Right lobe of liver (tissue), 6 donors: Measurements from ENCODE around the gene TSNAX. TPM values are rescaled to one million over a fixed set of nuclear protein-coding genes. Genes with fewer than 3 reads are reported as not detected.

Experiments used
- ATAC-seq, 4 donors: fragments of 200-7000 bp; cut with Tn5 transposase; one replicate each; pipeline ENCODE4 v1.9.1; 2020; ENCODE audit warnings: mild to moderate bottlenecking in 4 of 4, moderate library complexity in 4 of 4
- DNase-seq, 3 donors: peaks; one replicate each; pipeline ENCODE4 v3.0.0-alpha.2; 2020
- H3K27ac ChIP-seq, 3 donors: fragments of 200-600 bp; one replicate each; pipeline ENCODE4 v1.8.0; 2022
- H3K27me3 ChIP-seq, 2 donors: fragments of 200-600 bp; one replicate each; pipeline ENCODE4 v1.8.0; 2022
- H3K36me3 ChIP-seq, 4 donors: fragments of 200-600 bp; sonication (generic) in 1 of 4; one replicate each; pipeline versions ENCODE4 v1.5.1 to v1.8.0; 2017 to 2022; ENCODE audit warnings: control low read depth in 1 of 4
- H3K4me1 ChIP-seq, 4 donors: fragments of 200-600 bp; sonication (generic) in 1 of 4; one replicate each; pipeline versions ENCODE4 v1.5.1 to v1.8.0; 2017 to 2022; ENCODE audit warnings: control low read depth in 1 of 4
- H3K4me3 ChIP-seq, 3 donors: fragments of 200-600 bp; one replicate each; pipeline ENCODE4 v1.8.0; 2022
- H3K9me3 ChIP-seq, 4 donors: fragments of 200-600 bp; sonication (generic) in 1 of 4; one replicate each; pipeline versions ENCODE4 v1.5.1 to v1.8.0; 2017 to 2022; ENCODE audit warnings: control low read depth in 1 of 4
- POLR2A ChIP-seq: fragments of 450-650 bp; IDR thresholded peaks from one replicate; pipeline ENCODE4 v1.6.1; 2017; ENCODE audit warnings: antibody characterized with exemption, mild to moderate bottlenecking
- WGBS: methylation state at CpG from one replicate; pipeline ENCODE4 v1.1.6; 2018; ENCODE audit warnings: low coverage, low lambda C conversion rate; ENCODE audit not compliant: insufficient coverage; ENCODE audit errors: missing lambda C conversion rate; 5-methylcytosine and 5-hydroxymethylcytosine counted together
- intact Hi-C, 2 donors: fragments of 100-400 bp; cut with DNase I; formaldehyde crosslinking; loops; one replicate each; pipeline versions ENCODE4 v1.11.2 to v1.14.1; 2022
- total RNA-seq, 6 experiments: library from RNA; depleted of rRNA in 2 of 6; stranded (reverse); fragments of >200 nt in 2 of 6; fragmentation: NEBNext Ultra II Directional in 3 of 6; extraction: Animal tissue kit (Norgen Biotek cat#: 25700) in 3 of 6; gene quantifications; one replicate each; pipeline versions ENCODE4 v1.1.0 to v1.2.4, GENCODE V29; 2016 to 2023
- TF ChIP-seq, protein P1 (sequence below), 4 donors: fragments of 200-600 bp in 3 of 4; fragments of 450-650 bp in 1 of 4; IDR thresholded peaks; one replicate each; pipeline versions ENCODE4 v1.5.1 to v1.8.0; 2016 to 2022; ENCODE audit warnings: antibody characterized with exemption in 4 of 4, mild to moderate bottlenecking in 2 of 4
- donor health status: DM: no; HTN: yes; CAD: no.
- donor health status: DM: no; HTN: no; CAD: no.
- donor health status: DM: no; HTN: no; CAD: no.
- donor health status: DM: no; HTN: yes; CAD: no.
- donor health status: DM: no; HTN: yes; CAD: no.

Gene TSNAX
- total RNA-seq, 6 experiments from 2014 or later, result 11.5 to 18.6 (median 13.6) TPM

DNA sequence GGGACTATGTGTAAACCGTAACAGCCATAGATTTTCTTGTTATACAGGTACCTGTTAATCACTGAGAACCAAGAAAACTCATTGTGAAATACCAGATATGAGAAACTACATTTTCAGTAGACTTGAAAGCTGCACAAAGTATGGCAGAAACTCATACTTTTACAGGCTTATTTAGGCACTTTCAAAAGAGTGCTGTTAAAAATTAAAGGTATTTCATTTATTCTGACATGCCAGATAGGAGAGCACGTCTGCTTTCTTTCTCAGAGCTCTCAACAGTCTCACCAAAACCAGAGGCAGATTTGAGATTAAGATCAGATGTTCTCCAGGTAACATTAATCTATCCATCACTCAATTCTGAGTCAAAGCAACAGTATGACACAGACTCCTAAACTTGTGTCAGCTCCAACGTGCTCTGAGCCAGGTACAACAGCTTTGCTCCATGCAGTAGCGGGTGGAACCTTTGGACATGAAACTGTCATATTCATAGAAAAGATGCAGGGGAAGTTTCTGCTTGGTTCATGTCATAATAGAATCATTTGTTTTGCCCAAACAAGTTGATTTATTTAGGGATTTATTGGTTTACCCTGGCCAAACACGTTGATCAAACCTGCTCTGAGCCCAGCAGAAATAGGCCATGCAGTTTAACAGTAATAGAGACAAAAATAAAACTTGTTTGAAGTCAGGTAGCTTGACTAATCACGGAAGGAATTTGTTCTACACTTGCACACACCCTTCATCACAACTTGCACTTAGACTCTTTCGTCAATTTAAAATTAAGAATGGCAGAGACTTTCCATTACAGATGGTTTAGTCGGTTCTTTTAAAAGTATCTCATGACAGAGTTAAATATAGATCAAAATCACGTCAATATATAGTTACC lies 20.8 kb upstream of the TSNAX start:
- ATAC-seq (no peak), DNase-seq (no peak)
- intact Hi-C loops, result no loop called here
- 74% methylated on average over 9 of the region's 9 CpGs for WGBS
- Histone ChIP-seq H3K36me3 (no peaks in the 10 kb centered on the region), H3K4me3 (no peak overlapping the region), H3K4me1 (no peaks in the 10 kb centered on the region), H3K27ac (no peak overlapping the region), H3K9me3 (no peaks in the 10 kb centered on the region), H3K27me3 (no peaks in the 10 kb centered on the region)
- TF ChIP-seq, protein P1, sequence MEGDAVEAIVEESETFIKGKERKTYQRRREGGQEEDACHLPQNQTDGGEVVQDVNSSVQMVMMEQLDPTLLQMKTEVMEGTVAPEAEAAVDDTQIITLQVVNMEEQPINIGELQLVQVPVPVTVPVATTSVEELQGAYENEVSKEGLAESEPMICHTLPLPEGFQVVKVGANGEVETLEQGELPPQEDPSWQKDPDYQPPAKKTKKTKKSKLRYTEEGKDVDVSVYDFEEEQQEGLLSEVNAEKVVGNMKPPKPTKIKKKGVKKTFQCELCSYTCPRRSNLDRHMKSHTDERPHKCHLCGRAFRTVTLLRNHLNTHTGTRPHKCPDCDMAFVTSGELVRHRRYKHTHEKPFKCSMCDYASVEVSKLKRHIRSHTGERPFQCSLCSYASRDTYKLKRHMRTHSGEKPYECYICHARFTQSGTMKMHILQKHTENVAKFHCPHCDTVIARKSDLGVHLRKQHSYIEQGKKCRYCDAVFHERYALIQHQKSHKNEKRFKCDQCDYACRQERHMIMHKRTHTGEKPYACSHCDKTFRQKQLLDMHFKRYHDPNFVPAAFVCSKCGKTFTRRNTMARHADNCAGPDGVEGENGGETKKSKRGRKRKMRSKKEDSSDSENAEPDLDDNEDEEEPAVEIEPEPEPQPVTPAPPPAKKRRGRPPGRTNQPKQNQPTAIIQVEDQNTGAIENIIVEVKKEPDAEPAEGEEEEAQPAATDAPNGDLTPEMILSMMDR (IDR thresholded peaks at IDR 0.05), result no peak
- no peak for TF ChIP-seq POLR2A

DNA sequence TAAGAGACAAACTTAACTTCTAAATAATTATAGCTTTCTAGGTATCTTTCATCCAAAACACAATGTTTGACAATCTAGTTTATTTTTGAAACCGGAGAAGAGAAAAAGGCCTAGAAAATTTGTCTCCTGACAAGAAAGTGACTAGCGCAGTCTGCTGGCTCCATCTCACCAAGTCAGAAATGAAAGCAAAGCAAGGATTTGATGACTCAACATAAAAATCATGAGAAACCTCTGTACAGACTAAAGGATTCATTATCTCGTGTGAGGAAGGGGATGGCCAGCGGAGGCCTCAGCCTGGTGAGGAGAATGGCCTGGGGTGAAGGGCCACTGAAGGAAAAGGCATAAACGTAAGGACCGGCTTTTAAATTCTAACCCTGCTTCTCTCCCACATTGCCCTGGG lies 20.0 kb upstream of the TSNAX start:
- H3K27ac ChIP-seq, result no peak overlapping the region
- no peaks in the 10 kb centered on the region for H3K36me3 ChIP-seq
- DNase-seq, result no peak
- 63% methylated on average over 3 of the region's 6 CpGs for WGBS
- H3K4me3 ChIP-seq, result no peak overlapping the region
- H3K27me3 ChIP-seq, result no peaks in the 10 kb centered on the region
- TF ChIP-seq, protein P1 (IDR thresholded peaks at IDR 0.05), result no peak
- no peak for TF ChIP-seq POLR2A
- intact Hi-C loops, result no loop called here
- peak in 1 of 4 donors; percentile 30 for ATAC-seq
- H3K9me3 ChIP-seq, result no peaks in the 10 kb centered on the region
- no peaks in the 10 kb centered on the region for H3K4me1 ChIP-seq

DNA sequence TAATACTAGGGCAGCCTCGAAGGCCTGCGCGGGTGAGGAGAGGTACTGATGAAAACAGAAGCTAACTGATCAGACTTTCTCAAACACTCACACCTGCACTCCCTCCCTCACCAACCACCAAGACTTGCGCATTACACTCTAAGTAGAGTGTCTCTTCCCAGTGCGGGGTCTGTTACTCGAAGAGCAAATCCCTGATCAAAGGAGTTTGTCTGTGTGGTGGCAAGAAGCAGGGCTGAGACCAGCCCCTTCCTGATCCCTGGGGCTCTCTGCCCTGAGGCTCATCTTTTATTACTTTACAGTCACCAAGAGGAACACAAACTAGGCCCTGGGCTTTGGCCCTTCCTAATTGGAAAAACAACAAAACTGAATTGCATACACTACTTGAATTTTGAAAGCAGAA lies 19.5 kb upstream of the TSNAX start:
- no peak overlapping the region for H3K4me3 ChIP-seq
- no peaks in the 10 kb centered on the region for H3K36me3 ChIP-seq
- no peak overlapping the region for H3K27ac ChIP-seq
- no peak for ATAC-seq
- TF ChIP-seq, protein P1 (IDR thresholded peaks at IDR 0.05), result no peak
- TF ChIP-seq POLR2A, result no peak
- H3K9me3 ChIP-seq, result no peaks in the 10 kb centered on the region
- no peaks in the 10 kb centered on the region for H3K4me1 ChIP-seq
- no peak for DNase-seq
- H3K27me3 ChIP-seq, result no peaks in the 10 kb centered on the region
- WGBS, result 64% methylated on average over 3 of the region's 6 CpGs
- intact Hi-C loops, result no loop called here

DNA sequence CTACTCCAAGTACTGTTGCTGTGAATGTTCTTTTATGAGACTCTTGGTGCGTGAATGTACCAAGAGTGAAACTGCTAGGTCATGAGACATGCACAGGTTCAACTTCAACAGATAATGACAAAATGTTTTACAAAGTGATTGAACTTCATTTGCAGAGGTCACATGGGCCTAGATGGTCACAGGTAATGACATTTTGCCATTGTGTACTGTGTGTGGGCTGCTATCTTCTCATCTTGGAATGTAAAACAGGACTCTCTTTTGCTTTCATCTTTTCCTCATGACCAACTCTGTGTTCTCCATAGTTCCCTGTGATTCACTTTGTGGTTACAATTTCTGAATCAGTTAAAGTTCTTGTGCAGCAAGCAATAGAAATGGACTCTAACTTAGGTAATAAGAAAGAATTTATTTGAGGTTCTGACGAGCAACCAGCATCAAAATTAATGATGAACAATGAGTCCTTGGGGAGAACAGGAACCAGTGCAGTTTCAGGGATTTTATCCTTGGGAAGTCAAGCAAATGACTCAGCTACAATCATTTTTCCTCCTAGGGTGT lies 16.2 kb upstream of the TSNAX start:
- H3K4me3 ChIP-seq, result no peak overlapping the region
- H3K27ac ChIP-seq, result no peak overlapping the region
- intact Hi-C loops, result no loop called here
- no peaks in the 10 kb centered on the region for H3K27me3 ChIP-seq
- 81% methylated on average over 2 of the region's 2 CpGs for WGBS
- TF ChIP-seq POLR2A, result no peak
- TF ChIP-seq, protein P1 (IDR thresholded peaks at IDR 0.05), result no peak
- H3K36me3 ChIP-seq, result no peaks in the 10 kb centered on the region
- no peaks in the 10 kb centered on the region for H3K9me3 ChIP-seq
- DNase-seq (no peak), ATAC-seq (no peak)
- no peaks in the 10 kb centered on the region for H3K4me1 ChIP-seq
